ENCODE measurements around the gene UNC79.

UNC79 gene

DNA sequence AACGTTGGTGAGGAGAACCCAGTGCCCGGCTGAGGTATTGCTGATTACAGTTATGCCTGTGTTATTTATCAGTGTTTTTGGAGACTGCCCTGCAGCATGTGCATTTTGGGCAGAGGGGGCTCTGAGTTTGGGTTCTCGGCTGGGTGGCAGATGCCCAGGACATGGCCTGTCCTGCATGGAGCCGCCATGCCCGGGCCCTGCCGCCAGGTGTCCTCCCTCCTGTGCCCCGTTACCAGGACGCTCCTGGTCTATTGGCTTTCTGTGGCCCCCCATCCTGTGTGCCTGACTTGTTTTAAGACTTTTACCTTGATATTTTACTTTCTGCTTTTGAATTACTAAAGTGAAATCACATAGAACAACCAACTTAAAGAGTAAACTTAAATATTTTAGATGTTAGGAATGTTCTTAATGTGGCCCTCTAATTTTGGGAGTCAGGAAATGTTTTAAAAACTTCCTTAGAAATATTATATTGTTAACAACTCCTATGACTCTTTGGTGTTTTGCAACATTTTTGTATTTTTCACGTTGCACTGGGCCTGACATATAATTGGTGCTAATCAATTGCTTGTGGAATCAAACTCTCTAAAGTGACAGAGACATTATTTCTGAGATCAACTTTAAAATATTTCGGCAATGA is 305.8 kb downstream of the UNC79 start:
- TF ChIP-seq ARNTL (CRISPR knock-in tag; IDR thresholded peaks at IDR 0.05; ENCODE audit: borderline replicate concordance, low read depth) (no peak), ZNF565 (CRISPR knock-in tag; conservative IDR thresholded peaks at IDR 0.05; ENCODE audit: low read depth) (no peak), ZNF70 (CRISPR knock-in tag; IDR thresholded peaks at IDR 0.05) (no peak), ISL1 (CRISPR knock-in tag; IDR thresholded peaks at IDR 0.05) (no peak), TOX (CRISPR knock-in tag; IDR thresholded peaks at IDR 0.05; ENCODE audit: borderline replicate concordance) (no peak), RARB (CRISPR knock-in tag; IDR thresholded peaks at IDR 0.05) (no peak), CSDC2 (CRISPR knock-in tag; IDR thresholded peaks at IDR 0.05) (no peak), GLIS3 (CRISPR knock-in tag; IDR thresholded peaks at IDR 0.05) (no peak), TCF4 (CRISPR knock-in tag; IDR thresholded peaks at IDR 0.05; ENCODE audit: borderline replicate concordance) (no peak), ZFP30 (CRISPR knock-in tag; IDR thresholded peaks at IDR 0.05) (no peak), PATZ1 (CRISPR knock-in tag; IDR thresholded peaks at IDR 0.05; ENCODE audit: borderline replicate concordance) (no peak)
- TF ChIP-seq, protein P1, sequence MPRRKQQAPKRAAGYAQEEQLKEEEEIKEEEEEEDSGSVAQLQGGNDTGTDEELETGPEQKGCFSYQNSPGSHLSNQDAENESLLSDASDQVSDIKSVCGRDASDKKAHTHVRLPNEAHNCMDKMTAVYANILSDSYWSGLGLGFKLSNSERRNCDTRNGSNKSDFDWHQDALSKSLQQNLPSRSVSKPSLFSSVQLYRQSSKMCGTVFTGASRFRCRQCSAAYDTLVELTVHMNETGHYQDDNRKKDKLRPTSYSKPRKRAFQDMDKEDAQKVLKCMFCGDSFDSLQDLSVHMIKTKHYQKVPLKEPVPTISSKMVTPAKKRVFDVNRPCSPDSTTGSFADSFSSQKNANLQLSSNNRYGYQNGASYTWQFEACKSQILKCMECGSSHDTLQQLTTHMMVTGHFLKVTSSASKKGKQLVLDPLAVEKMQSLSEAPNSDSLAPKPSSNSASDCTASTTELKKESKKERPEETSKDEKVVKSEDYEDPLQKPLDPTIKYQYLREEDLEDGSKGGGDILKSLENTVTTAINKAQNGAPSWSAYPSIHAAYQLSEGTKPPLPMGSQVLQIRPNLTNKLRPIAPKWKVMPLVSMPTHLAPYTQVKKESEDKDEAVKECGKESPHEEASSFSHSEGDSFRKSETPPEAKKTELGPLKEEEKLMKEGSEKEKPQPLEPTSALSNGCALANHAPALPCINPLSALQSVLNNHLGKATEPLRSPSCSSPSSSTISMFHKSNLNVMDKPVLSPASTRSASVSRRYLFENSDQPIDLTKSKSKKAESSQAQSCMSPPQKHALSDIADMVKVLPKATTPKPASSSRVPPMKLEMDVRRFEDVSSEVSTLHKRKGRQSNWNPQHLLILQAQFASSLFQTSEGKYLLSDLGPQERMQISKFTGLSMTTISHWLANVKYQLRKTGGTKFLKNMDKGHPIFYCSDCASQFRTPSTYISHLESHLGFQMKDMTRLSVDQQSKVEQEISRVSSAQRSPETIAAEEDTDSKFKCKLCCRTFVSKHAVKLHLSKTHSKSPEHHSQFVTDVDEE (CRISPR knock-in tag; IDR thresholded peaks at IDR 0.05), result no peak
- no peak for ATAC-seq

GRCh38 chr14:93737634-93738033 is 306.9 kb downstream of the UNC79 start:
- TF ChIP-seq, protein P2, sequence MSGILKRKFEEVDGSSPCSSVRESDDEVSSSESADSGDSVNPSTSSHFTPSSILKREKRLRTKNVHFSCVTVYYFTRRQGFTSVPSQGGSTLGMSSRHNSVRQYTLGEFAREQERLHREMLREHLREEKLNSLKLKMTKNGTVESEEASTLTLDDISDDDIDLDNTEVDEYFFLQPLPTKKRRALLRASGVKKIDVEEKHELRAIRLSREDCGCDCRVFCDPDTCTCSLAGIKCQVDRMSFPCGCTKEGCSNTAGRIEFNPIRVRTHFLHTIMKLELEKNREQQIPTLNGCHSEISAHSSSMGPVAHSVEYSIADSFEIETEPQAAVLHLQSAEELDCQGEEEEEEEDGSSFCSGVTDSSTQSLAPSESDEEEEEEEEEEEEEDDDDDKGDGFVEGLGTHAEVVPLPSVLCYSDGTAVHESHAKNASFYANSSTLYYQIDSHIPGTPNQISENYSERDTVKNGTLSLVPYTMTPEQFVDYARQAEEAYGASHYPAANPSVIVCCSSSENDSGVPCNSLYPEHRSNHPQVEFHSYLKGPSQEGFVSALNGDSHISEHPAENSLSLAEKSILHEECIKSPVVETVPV (CRISPR knock-in tag; IDR thresholded peaks at IDR 0.05), result no peak
- TF ChIP-seq ZC3H10 (CRISPR knock-in tag; IDR thresholded peaks at IDR 0.05), result no peak
- TF ChIP-seq ZNF565 (CRISPR knock-in tag; conservative IDR thresholded peaks at IDR 0.05; ENCODE audit: low read depth), result no peak
- TF ChIP-seq TCF4 (CRISPR knock-in tag; IDR thresholded peaks at IDR 0.05; ENCODE audit: borderline replicate concordance), result no peak
- ATAC-seq, result no peak

DNA sequence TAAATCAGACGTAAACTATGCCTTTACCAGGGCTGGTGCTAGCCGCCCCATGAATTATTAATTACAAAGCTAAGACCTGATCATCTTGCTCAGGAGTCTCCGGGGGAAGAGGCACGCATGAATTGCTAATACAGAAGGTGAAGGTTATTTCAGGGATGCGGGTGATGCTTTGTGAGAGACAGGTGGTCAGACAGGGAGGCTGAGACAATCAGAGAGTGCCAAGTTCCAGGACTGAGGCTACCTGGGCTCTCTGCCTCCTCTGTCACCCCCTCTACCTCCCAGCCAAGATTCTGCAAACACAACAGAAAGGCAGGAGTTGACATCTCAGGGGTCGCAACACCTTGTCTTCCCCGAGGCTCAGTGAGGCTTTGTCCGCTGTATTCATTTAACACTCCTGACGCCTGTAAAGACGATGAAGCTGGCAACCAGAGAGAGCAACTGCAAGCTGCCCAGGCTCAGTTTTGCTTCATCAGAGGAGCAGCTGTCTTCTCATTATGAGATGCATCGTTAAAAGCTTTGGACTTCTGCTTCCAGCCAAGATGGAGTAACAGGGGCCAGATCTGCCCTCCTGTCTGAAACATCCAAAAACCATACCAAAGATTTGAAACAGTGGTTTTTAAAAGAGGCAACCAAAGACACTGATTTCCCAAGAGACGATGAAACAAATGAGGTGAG is 311.0 kb downstream of the UNC79 start:
- TF ChIP-seq PPARA (CRISPR knock-in tag; IDR thresholded peaks at IDR 0.05; ENCODE audit: borderline replicate concordance) (no peak), TCF4 (CRISPR knock-in tag; IDR thresholded peaks at IDR 0.05; ENCODE audit: borderline replicate concordance) (no peak), SNAI2 (CRISPR knock-in tag; IDR thresholded peaks at IDR 0.05) (no peak), CREB5 (CRISPR knock-in tag; IDR thresholded peaks at IDR 0.05; ENCODE audit: low read depth) (no peak), ARNTL (CRISPR knock-in tag; IDR thresholded peaks at IDR 0.05; ENCODE audit: borderline replicate concordance, low read depth) (no peak), RARB (CRISPR knock-in tag; IDR thresholded peaks at IDR 0.05) (no peak), ZFP30 (CRISPR knock-in tag; IDR thresholded peaks at IDR 0.05) (no peak), BACH2 (CRISPR knock-in tag; IDR thresholded peaks at IDR 0.05; ENCODE audit: borderline replicate concordance) (no peak), CSDC2 (CRISPR knock-in tag; IDR thresholded peaks at IDR 0.05) (no peak), GLIS3 (CRISPR knock-in tag; IDR thresholded peaks at IDR 0.05) (no peak), ESRRG (CRISPR knock-in tag; IDR thresholded peaks at IDR 0.05) (no peak), OSR1 (CRISPR knock-in tag; IDR thresholded peaks at IDR 0.05) (no peak), ZC3H10 (CRISPR knock-in tag; IDR thresholded peaks at IDR 0.05) (no peak), PATZ1 (CRISPR knock-in tag; IDR thresholded peaks at IDR 0.05; ENCODE audit: borderline replicate concordance) (no peak), ZNF8 (CRISPR knock-in tag; IDR thresholded peaks at IDR 0.05) (no peak)
- TF ChIP-seq, protein P2 (CRISPR knock-in tag; IDR thresholded peaks at IDR 0.05), result no peak
- TF ChIP-seq, protein P3, sequence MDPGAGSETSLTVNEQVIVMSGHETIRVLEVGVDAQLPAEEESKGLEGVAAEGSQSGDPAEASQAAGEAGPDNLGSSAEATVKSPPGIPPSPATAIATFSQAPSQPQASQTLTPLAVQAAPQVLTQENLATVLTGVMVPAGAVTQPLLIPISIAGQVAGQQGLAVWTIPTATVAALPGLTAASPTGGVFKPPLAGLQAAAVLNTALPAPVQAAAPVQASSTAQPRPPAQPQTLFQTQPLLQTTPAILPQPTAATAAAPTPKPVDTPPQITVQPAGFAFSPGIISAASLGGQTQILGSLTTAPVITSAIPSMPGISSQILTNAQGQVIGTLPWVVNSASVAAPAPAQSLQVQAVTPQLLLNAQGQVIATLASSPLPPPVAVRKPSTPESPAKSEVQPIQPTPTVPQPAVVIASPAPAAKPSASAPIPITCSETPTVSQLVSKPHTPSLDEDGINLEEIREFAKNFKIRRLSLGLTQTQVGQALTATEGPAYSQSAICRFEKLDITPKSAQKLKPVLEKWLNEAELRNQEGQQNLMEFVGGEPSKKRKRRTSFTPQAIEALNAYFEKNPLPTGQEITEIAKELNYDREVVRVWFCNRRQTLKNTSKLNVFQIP (CRISPR knock-in tag; IDR thresholded peaks at IDR 0.05; ENCODE audit: borderline replicate concordance, low read depth), result no peak
- ATAC-seq, result no peak
